GM12873 (cell line): ENCODE results near the gene LRRTM4.

ENCODE experiments used
- CTCF ChIP-seq: IDR thresholded peaks from 2 replicates; pipeline ENCODE4 v1.5.1; 2012; ENCODE audit warnings: low read depth, mild to moderate bottlenecking, moderate library complexity, low read length, control low read depth; ENCODE audit not compliant: insufficient read depth; ENCODE audit errors: missing control alignments

The LRRTM4 gene

GRCh38 chr2:77013457-77013856, 508.7 kb downstream of the LRRTM4 start:
- TF ChIP-seq CTCF = no peak

- no peak for TF ChIP-seq CTCF
Observed at GRCh38 chr2:77009307-77009706, 512.9 kb downstream of the LRRTM4 start.

- TF ChIP-seq CTCF = no peak
Observed at GRCh38 chr2:77008853-77009252, 513.3 kb downstream of the LRRTM4 start.

DNA sequence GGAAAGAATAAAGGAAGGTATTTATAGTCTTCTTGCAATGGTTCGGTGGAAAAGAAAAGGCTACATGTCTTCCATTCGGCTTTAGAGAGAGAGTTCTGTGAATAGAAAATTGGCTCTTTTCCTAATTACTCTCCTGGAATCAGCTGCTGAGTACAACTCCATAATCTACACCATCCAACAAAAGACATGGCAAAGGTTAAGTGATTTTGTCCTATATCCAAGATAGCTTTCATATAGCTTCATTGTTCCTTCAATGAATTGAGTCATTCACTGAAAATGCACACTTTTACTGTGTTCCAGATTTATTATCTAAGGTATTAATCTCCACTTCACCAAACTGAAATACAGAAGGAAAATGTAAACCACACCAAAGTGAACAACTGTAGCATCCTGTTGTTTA, 514.5 kb downstream of the LRRTM4 start:
- no peak for TF ChIP-seq CTCF

- no peak for TF ChIP-seq CTCF
Observed at GRCh38 chr2:77005522-77005921, 516.7 kb downstream of the LRRTM4 start.

GRCh38 chr2:77001895-77002294, 520.3 kb downstream of the LRRTM4 start:
- no peak for TF ChIP-seq CTCF

GRCh38 chr2:76998704-76999103, 523.5 kb downstream of the LRRTM4 start:
- TF ChIP-seq CTCF = no peak

- no peak for TF ChIP-seq CTCF
Observed at GRCh38 chr2:76998152-76998551, 524.0 kb downstream of the LRRTM4 start.
